ENCODE results near the gene POLR2B. TPM values are rescaled to one million over a fixed set of nuclear protein-coding genes. Genes with fewer than 3 reads are reported as not detected.
"Not testable (repeated sequence)": the region's sequence is repeated elsewhere in the genome, so short reads cannot be mapped to it uniquely, and the experiment has no call there.

POLR2B gene
- total RNA-seq (2022): 74.4 and 83.8 TPM in 2 replicates
- percentile 88 among the genes with signal in this experiment for Bru-seq, nascent RNA
- BruChase-seq, experiment 1, labeled RNA remaining after a 6-hour chase: percentile 90 among the genes with signal in this experiment
- BruChase-seq, experiment 2, labeled RNA remaining after a 2-hour chase: percentile 90 among the genes with signal in this experiment
- long read RNA-seq, transcript POLR2B-201 (25 exons, 3,748 nt): major isoform, 33 of 45 reads
- long read RNA-seq, partial matches to known transcripts: 6 of 45 reads
- long read RNA-seq, other reads (novel, unspliced or antisense): 6 of 45 reads

DNA sequence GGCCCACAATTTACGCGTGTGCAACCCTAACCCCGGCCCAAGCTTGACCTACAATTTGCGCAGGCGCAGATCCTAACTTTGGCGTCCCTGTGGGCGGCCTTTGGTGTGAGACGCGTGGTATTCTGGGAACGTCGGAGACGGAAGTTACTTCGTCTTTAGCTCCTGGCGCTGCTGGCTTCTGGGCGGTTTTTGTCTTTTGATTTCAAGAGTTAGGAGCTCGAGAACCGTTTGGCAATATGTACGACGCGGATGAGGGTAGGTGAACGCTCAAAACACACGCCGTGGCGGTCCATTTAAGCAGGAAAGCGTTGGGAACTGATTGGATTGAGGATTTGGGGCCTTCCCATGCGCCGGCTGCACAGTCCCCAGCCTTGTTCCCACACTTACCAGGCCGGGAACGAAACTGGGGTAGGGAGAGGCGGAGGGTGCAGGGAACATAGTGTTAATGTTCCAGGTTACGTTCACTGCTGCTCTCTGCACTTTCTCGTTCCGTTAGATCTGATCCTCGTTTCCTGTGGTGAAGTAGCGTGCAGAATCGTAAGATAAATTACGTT lies at the start of gene POLR2B:
Gene POLR2B (plus strand): TSS at position 147 of the 554 bp plus-strand sequence. CDS start 90 bp downstream, at position 237.
- Mint-ChIP-seq H3K4me1 (ENCODE audit: low read depth, unreplicated experiment) (peaks cover 23% of the 10 kb centered on the region), H3K27me3 (ENCODE audit: unreplicated experiment) (no peaks in the 10 kb centered on the region), H3K9me3 (ENCODE audit: low read depth, unreplicated experiment) (no peaks in the 10 kb centered on the region), H3K4me3 (ENCODE audit: low read depth, unreplicated experiment) (peak within 1 kb of the TSS; percentile 98), H3K27ac (ENCODE audit: unreplicated experiment) (peak within 1 kb of the TSS; percentile 98), H3K36me3 (ENCODE audit: insufficient read depth, unreplicated experiment) (peaks cover 66% of the 10 kb centered on the region)
- BruUV-seq (replicated peaks): TSS peak; percentile 63
- intact Hi-C loops (cut with micrococcal nuclease; ENCODE audit: unreplicated experiment): no loop called here
- TF ChIP-seq, protein P1, sequence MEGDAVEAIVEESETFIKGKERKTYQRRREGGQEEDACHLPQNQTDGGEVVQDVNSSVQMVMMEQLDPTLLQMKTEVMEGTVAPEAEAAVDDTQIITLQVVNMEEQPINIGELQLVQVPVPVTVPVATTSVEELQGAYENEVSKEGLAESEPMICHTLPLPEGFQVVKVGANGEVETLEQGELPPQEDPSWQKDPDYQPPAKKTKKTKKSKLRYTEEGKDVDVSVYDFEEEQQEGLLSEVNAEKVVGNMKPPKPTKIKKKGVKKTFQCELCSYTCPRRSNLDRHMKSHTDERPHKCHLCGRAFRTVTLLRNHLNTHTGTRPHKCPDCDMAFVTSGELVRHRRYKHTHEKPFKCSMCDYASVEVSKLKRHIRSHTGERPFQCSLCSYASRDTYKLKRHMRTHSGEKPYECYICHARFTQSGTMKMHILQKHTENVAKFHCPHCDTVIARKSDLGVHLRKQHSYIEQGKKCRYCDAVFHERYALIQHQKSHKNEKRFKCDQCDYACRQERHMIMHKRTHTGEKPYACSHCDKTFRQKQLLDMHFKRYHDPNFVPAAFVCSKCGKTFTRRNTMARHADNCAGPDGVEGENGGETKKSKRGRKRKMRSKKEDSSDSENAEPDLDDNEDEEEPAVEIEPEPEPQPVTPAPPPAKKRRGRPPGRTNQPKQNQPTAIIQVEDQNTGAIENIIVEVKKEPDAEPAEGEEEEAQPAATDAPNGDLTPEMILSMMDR (IDR thresholded peaks at IDR 0.05; ENCODE audit: unreplicated experiment): no peak
- DNase-seq: peak; percentile 87
- CTCF ChIA-PET: interaction anchor here (0.6 kb wide), 1 partner anchor 21 kb away, joined by 4 read pairs; no protein-coding TSS in a partner anchor

DNA sequence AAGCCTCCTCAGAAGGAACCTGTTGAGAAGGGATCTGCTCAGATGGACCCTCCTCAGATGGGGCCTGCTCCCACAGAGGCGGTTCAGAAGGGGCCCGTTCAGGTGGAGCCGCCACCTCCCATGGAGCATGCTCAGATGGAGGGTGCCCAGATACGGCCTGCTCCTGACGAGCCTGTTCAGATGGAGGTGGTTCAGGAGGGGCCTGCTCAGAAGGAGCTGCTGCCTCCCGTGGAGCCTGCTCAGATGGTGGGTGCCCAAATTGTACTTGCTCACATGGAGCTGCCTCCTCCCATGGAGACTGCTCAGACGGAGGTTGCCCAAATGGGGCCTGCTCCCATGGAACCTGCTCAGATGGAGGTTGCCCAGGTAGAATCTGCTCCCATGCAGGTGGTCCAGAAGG lies 48.1 kb upstream of the POLR2B start:
- Mint-ChIP-seq H3K36me3 (ENCODE audit: insufficient read depth, unreplicated experiment) (peaks cover 14% of the 10 kb centered on the region), H3K9me3 (ENCODE audit: low read depth, unreplicated experiment) (no peaks in the 10 kb centered on the region), H3K4me1 (ENCODE audit: low read depth, unreplicated experiment) (no peaks in the 10 kb centered on the region), H3K27ac (ENCODE audit: unreplicated experiment) (no peak overlapping the region), H3K4me3 (ENCODE audit: low read depth, unreplicated experiment) (no peak overlapping the region), H3K27me3 (ENCODE audit: unreplicated experiment) (no peaks in the 10 kb centered on the region)
- TF ChIP-seq, protein P1 (IDR thresholded peaks at IDR 0.05; ENCODE audit: unreplicated experiment): no peak
- intact Hi-C loops (cut with micrococcal nuclease; ENCODE audit: unreplicated experiment): no loop called here
- DNase-seq: no peak
- CTCF ChIA-PET: no interaction called here
- BruUV-seq (replicated peaks): no TSS peak

DNA sequence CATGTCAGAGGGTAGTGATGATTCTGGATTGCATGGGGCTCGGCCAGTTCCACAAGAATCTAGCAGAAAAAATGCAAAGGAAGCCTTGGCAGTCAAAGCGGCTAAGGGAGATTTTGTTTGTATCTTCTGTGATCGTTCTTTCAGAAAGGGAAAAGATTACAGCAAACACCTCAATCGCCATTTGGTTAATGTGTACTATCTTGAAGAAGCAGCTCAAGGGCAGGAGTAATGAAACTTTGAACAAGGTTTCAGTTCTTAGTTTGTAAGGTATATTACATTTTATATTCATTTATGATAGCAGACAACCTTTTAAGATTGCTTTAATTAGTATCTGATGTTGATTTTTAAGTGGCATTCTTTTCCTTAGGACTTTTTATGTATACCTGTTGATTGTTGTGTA lies 46.8 kb upstream of the POLR2B start:
- Mint-ChIP-seq H3K27me3 (ENCODE audit: unreplicated experiment) (no peaks in the 10 kb centered on the region), H3K9me3 (ENCODE audit: low read depth, unreplicated experiment) (no peaks in the 10 kb centered on the region), H3K4me3 (ENCODE audit: low read depth, unreplicated experiment) (no peak overlapping the region), H3K36me3 (ENCODE audit: insufficient read depth, unreplicated experiment) (peaks cover 17% of the 10 kb centered on the region), H3K4me1 (ENCODE audit: low read depth, unreplicated experiment) (no peaks in the 10 kb centered on the region), H3K27ac (ENCODE audit: unreplicated experiment) (no peak overlapping the region)
- CTCF ChIA-PET: no interaction called here
- no peak for DNase-seq
- intact Hi-C loops (cut with micrococcal nuclease; ENCODE audit: unreplicated experiment): no loop called here
- no TSS peak for BruUV-seq (replicated peaks)
- TF ChIP-seq, protein P1 (IDR thresholded peaks at IDR 0.05; ENCODE audit: unreplicated experiment): no peak

DNA sequence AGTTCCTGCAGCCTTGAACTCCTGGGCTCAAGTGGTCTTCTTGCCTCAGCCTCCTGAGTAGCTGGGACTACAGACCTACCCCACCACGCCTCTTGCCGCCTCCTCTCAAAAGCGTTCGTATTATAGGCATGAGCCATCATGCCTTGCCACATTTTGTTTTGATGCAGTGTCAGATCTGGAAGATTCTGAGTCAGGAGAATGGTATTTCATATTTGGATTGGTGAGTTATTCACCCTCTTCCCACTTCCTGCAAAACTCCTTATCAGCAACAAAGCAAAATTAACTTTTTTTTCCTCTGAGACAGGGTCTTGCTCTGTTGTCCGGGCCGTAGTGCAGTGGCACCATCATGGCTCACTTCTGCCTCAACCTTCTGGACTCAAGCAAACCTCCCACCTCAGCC lies 41.4 kb upstream of the POLR2B start:
- Mint-ChIP-seq H3K36me3 (ENCODE audit: insufficient read depth, unreplicated experiment) (peaks cover 10% of the 10 kb centered on the region), H3K9me3 (ENCODE audit: low read depth, unreplicated experiment) (no peaks in the 10 kb centered on the region), H3K4me1 (ENCODE audit: low read depth, unreplicated experiment) (peaks cover 8% of the 10 kb centered on the region), H3K27ac (ENCODE audit: unreplicated experiment) (no peak overlapping the region), H3K27me3 (ENCODE audit: unreplicated experiment) (no peaks in the 10 kb centered on the region), H3K4me3 (ENCODE audit: low read depth, unreplicated experiment) (no peak overlapping the region)
- no TSS peak for BruUV-seq (replicated peaks)
- no peak for DNase-seq
- CTCF ChIA-PET: no interaction called here
- intact Hi-C loops (cut with micrococcal nuclease; ENCODE audit: unreplicated experiment): no loop called here
- TF ChIP-seq, protein P1 (IDR thresholded peaks at IDR 0.05; ENCODE audit: unreplicated experiment): no peak

DNA sequence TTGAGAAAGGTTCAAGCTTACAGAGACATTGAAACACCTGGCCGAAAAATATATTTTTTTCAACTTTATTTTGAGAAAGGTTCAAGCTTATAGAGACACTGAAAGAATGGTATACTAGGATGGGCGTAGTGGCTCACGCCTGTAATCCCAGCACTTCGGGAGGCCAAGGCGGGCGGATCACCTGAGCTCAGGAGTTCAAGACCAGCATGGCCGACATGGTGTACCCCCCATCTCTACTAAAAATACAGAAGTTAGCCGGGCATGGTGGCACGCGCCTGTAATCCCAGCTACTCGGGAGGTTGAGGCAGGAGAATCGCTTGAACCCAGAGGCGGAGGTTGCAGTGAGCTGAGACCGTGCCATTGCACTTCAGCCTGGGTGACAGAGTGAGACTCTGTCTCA lies 38.9 kb upstream of the POLR2B start:
- H3K27me3 Mint-ChIP-seq (ENCODE audit: unreplicated experiment); CTCF ChIA-PET; intact Hi-C loops (cut with micrococcal nuclease; ENCODE audit: unreplicated experiment); H3K4me3 Mint-ChIP-seq (ENCODE audit: low read depth, unreplicated experiment); H3K4me1 Mint-ChIP-seq (ENCODE audit: low read depth, unreplicated experiment); H3K9me3 Mint-ChIP-seq (ENCODE audit: low read depth, unreplicated experiment); BruUV-seq (replicated peaks); H3K27ac Mint-ChIP-seq (ENCODE audit: unreplicated experiment); DNase-seq: not testable (repeated sequence)
- peaks cover 10% of the 10 kb centered on the region for H3K36me3 Mint-ChIP-seq (ENCODE audit: insufficient read depth, unreplicated experiment)
